Embryonic facial prominence (tissue), 1 donor: ENCODE measurements around the gene RBL2.
"Not testable (repeated sequence)": the region's sequence is repeated elsewhere in the genome, so short reads cannot be mapped to it uniquely, and the experiment has no call there.

Source experiments
- DNase-seq: peaks from one replicate; pipeline ENCODE4 v3.0.0-alpha.2; 2016; ENCODE audit errors: extremely low spot score

Gene RBL2

DNA sequence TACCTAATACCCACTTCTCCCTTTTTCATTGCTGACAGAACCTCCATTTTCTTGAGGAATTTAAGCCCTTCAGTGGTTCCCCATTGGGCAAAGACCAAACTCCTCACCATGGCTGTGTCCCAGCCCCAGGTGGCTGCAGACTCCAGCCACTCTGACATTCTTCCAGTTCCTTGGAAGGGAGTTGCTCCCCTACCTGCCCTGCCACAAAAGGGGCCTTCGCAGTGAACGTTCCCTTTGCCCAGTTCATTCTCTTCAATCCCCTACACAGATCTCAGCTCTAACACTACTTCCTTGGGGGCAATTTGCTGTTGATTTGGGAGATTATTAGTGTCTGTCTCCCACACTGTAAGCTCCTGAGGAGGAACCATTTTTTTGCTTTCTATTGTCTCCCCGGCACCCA is 72.0 kb downstream of the RBL2 start:
- no peak for DNase-seq

DNA sequence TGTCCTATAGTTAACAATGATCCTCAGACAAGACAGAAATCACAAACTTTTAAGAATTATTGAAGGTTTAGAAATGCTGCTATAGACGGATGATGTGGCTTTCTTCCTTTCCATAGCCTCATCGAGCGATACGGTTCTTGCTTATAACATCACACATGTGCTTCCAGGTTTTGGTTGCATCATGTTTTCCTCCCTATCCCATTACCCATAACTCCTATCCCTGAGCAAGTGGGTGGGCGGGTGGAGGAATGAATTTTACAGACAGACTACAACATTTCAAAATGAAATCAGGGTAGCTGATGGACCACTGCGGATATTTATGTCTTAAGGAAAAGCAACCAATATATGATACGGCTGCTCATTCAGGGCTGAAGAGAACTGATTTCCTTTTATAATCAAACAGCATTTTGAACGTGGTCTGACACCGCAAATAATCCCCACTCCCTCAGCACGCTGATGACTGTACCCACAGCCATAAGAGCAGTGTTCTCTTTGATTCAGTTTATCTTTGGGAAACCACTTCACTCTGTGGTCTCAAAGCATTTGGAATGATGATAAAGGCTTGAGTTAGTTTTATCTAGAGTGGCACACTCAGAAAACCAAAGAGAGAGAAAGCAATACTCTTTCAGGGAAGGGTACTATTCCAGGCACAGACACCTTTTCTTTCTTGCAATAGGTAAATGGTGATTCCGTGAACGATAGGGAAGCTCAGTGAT is 73.4 kb downstream of the RBL2 start:
- no peak for DNase-seq

DNA sequence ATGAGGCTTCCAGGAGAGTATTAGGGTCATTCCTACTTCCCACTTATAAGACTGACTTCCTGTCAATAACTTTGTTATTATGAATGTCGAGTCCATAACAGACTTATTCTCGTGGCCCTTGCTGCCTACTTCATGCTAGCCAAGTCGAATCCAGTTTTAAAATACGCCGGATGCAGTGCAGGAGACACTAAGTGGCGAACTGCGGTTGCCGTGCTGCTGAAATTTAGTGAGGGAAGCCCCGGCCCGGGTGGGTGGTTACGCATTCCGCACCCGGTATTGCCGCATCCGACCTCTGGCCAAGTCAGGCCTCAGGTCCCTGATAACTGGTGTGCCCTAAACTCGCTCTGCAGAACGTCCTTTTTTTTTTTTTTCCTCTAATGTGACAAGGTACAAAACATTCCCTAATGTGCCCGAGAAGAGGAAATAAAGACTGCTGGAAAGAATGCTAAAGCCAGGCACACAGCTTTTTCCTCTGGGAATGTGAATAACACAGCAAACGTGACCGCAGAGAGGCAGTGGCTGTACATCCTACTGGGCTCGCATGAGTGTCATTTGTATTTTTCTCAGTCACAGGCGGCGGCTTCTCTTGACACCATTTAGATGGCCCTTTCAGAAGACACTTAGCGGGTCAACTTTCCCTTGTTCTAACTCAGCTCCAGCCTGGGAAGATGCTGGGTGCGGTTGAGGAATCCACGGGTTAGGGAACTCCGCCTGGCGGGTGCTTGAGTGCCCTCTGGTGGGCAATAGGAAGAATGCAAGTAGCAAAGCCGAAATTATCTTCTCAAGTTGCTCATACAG is 75.8 kb downstream of the RBL2 start:
- DNase-seq = peak; percentile 50

DNA sequence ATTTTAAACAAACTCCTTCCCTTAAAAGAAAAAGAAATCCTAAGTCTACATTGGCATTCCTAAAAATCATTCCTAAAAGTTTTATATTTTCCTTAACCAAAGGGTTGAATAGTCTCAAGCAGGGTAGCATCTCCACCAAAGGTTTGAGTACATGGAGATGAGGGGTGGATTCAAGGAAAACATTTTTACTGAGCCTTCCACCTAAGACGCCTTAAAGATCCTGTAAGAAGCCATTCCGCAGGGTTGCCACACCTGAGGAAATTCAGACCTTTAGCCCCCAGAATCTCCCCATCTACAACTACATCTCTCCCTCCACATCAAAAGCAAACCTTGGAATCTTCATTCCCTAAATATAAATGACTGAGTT is 76.4 kb downstream of the RBL2 start:
- no peak for DNase-seq

DNA sequence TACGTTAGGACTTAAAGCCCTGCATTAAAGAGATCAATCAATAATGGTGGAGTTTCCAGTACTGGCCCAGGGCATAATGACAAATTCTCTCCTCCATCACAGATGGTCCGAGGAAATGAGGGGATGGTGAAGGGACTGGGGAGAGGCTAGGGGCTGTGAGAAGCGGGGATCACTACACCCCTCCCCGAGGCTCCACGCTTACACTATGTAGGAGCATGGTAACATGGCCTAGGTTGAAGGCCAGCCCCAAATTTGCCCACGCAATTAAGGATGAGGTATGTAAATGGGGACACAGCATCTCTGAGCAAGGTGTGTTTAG is 76.8 kb downstream of the RBL2 start:
- no peak for DNase-seq

DNA sequence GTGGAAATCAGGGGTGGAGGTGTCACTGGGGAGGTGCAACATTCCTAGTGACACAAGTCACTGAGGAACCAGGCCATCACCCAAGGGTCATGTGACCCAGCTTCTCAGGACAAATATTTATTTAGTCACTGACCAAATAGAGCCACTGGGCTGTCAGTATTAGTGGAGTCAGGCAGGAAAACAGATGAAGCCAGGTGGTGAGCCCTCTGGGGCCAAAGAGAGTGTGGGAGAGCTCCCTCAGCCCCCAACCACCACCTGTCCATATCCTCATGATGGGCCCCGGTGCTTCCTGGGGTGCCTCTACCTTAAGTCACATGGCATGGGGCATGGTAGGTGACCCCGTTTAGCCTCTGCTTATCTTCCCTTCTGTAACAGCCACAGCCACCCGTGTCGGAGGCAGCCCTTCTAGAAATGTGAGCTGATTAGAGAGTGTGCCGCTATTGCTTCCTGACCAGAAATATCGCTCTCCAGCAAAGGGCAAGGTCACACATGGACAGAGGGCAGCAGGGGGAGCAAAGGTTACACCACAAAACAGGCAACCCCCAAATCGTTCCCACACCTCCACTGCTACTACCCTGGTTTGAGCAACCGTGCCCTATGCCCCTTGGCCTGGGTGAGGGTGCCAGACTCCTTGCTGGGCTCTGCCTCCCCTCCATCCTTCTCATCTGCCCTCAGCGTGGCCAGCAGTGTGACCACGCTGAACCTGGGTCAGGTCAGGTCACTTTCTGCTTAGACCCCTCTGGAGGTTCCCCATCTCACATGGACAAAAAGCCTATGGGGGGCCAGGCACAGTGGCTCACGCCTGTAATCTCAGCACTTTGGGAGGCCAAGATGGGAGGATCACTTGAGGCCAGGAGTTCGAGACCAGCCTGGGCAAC is 77.4 kb downstream of the RBL2 start:
- DNase-seq = no peak

DNA sequence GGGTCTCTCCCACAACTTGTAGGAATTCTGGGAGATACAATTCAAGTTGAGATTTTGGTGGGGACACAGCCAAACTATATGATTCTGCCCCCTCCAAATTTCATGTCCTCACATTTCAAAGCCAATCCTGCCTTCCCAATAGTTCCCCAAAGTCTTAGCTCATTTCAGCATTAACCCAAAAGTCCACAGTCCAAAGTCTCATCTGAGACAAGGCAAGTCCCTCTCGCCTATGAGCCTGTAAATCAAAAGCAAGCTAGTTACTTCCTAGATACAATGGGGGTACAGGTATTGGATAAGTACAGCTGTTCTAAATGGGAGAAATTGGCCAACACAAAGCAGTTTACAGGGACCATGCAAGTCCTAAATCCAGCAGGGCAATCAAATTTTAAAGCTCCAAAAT is 78.5 kb downstream of the RBL2 start:
- not testable (repeated sequence) for DNase-seq

DNA sequence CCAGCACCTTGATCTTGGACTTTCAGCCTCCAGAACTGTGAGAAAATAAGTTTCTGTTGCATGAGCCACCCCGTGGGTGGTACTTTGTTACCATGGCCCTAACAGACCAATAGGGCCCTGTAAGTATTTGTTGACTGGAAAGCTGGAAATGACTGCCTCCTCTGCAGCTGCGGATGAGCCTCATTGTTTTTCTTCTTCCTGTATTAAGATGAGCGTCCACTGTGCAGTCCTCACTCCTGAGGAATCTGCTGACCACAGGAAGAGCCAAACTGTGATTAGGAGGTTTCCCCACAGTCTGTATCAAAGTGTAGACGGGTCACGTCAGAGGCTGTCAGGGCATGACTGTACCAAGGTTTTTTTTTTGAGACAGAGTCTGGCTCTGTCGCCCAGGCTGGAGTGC is 81.0 kb downstream of the RBL2 start:
- DNase-seq = no peak

DNA sequence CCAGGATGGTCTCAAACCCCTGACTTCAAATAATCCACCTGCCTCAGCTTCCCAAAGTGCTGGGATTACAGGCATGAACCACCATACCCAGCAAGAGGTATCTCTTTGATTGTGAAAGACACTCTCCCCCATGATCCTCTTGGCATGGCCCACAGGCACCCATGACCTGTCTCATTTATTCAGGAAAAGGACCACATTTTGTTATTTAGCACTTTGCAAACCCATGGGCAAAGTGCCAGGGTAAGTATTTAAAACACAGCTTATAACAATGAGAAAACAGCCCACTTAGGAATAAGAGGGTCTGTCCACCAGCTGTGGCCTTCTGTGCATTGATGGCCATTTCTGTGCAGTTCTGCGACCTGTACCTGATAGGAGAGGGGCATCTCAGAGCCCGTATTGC is 81.5 kb downstream of the RBL2 start:
- DNase-seq = no peak

DNA sequence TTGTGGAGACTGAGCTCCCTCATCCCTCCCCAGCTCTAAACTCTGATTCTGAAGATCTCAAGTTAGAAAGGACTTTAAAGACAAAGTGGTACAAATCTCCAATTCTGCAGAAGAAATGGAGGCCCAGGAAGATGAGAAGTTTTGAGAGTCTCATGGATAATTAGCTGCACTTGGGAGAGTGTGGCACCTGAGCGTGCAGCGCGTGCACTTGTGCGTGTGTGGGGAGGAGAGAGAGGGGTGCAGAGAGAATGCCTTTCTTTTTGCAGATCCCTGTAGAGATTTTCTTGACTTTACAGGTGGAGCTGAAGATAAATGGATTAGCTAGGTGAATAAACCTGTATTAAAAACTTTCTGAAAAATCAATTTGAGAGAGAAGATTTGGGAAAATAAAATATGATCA is 83.6 kb downstream of the RBL2 start:
- no peak for DNase-seq

DNA sequence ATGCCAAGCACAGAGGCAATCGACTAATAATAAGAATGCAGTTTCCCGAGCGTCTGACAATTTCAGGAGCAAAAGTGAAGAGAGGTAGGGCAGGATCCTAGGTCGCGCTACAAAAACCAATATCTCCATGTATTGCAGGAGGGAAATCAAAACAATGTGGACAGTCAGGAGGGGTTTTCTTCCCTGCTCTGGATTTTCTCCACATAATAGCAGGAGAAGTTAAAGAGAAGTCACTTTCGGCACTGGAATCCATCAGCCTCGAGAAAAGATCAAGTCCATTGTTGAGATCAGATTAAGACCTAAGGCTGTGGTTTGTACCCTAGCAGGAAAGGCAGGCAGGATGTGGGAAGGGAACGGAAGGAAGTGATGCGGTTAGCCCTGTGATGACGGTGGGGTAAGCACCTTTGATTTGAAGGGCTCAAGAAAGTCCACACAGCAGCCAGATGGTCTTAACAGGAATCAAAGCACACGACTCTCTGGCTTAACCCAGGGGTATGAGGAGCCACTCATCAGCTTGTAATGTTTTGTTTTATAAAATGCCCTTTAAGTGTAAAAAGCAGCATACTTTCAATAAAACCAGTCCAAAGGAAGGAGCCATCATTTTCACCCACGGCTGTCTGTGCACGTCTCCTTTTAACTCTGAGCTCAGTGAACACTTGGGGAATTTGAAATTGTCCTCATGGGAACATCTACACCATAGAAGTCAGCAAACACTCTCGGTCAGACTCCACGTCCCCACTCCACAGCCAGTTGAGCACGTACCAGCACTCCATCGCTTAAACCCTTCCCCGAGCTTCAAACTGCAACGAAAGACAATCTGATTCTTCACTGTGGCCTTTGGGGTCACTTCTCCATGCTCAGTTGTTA is 84.5 kb downstream of the RBL2 start:
- DNase-seq = no peak

DNA sequence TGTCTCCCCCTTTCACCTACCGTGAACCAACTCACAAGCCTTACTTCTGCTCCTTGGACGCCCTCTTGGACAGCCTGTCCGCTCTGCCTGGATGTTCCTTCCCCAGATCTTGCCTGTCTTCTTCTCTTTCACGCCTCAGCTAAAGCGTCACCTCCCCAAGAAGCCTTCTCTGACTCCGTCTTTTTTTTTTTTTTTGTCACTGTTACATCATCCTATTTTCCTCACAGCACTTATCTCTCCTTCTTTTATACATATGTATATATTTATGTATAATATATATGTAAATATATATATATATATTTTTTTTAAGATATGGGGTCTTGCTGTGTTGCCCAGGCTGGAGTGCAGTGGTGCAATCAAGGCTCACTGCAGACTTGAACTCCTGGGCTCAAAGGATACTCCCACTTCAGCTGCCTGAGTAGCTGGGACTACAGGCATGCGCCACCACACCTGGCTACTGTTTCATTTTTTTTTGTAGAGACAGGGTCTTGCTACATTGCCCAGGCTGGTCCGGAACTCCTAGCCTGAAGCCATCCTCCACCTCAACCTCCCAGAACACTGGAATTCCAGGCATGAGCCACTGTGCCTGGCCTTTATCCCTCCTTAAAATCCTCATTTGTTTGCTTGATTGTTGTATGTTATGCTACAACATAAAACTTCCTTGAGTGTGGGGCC is 85.3 kb downstream of the RBL2 start:
- DNase-seq = no peak

DNA sequence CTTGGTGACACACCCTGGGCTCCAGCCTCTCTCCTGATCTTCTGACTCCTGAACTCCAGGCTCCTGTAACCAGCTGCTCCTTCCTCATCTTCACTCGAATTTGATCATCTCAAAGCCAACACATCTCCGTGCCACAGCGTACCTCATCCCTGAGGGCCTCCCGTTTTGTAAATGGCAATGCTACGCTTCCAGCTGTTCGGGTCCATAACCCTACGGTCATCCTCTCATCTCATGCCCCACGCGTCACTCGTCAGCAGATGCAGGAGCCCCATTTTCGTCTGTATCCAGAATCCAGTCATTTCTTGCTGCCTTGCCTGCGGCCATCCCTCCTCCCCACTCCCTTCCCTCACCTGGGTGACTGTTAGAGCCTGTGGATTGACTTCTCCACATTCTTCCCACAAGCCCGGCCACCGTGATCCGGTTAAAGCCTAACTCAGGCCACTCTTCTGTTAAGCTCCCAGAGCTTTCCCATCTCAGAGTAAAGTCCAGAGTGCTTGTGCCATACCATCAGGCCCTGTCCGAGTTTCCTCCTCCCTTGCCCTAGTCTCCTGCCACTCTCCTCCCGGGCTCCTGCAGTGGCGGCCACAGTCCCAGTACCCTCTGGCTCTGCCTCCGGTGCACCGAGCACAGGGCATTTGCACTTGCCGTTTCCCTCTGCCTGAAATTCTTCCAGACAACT is 89.0 kb downstream of the RBL2 start:
- DNase-seq = no peak

DNA sequence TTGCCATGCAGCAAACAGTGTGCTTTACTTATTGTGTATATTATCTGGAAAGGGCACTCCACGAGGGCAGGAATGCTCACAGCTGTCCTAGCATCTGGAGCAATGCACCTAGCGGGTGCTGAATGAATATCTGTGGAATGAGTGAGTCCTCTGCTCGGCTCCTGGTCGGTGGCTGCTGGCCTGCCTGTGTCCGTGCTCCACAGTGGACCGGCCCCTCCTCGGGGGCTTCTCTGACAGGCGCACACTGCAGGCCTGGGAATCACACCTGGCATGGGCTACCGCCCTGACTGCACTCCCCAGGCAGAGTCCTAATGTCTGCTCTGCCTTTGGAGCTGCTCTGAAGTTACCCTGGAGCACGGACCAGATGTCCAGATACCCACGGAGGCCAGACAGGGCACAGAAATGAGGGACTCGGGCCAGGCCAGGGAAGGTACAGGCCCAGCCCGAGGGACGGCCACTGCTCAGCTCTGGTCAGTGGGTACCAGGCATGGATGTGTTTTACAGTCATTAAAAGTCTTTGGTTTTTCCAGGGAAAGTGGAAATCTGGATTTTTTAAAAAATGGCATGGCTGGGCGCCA is 89.8 kb downstream of the RBL2 start:
- DNase-seq = no peak

DNA sequence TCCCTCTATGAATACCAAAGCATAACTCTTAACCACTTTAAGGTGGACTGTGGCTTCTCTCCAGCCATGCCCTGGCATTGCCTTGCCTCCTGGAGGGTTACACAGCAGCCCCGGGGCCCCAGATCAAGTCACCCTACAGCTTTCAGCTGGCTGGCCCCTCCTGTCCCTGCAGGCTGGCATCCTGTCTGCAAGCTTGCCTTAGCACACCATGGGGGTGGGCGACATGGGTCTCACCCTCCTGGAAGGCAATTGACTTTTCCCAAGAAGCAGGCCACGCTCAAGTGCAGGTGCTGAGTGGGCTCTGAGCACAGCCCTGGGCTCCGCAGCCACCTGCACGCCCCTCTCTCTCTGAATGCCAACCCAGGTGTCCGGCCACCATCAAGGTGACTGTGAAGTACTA is 94.5 kb downstream of the RBL2 start:
- no peak for DNase-seq

DNA sequence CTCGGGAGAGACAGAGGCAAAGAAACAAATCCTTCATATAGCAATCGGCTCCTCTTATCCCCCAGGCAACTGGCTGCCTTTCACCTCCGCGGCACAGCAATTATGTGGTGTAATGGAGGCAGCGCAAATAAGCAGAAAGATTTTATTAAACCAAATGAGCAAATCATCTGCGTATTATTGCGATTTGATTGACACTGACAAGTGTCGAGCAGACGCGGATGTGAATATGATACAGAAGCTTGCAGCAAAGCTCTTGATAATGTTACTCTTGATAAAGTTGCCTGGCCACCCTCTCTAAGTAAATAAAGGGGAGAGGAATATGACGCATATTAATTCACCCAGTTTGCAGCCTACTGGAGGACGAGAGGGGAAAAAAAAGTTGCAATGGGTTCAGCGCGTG is 95.2 kb downstream of the RBL2 start:
- no peak for DNase-seq

DNA sequence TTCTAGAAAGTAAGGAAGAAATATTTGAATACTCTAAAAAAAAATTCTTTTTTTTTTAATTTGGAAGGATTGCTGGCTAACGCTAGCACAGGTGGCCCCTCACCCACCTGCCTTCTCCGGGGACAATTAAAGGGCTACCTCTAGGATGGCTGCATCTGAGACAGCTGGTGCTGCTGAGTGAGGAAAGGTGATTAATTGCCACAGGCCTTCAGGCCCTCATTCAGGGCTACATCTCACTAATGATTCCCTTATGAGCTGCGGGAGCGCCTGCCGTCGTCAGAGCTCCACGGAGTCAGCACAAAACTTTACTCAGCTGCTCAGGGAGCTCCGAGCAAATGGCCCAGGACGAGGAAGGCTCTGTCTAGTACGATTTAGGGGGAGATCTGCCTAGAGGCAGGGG is 95.8 kb downstream of the RBL2 start:
- DNase-seq = no peak

DNA sequence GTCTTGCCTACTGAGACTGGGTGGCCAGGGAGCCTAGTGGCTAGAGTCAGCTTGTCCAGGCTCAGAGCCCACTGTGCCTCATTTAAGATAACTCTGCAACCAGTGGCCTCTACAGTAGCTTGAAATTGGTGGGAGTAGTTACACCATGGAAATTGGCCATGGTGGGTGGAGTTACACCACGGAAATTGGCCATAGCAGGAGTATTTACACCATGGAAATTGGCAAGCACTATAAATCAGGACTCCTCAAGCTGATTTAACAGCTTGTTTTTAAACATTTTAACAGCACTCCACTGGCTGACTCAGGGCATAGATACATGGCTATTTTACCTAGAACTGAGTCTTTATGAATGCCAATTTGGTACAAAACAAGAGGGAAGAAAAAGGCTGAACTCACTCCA is 96.5 kb downstream of the RBL2 start:
- DNase-seq = no peak

DNA sequence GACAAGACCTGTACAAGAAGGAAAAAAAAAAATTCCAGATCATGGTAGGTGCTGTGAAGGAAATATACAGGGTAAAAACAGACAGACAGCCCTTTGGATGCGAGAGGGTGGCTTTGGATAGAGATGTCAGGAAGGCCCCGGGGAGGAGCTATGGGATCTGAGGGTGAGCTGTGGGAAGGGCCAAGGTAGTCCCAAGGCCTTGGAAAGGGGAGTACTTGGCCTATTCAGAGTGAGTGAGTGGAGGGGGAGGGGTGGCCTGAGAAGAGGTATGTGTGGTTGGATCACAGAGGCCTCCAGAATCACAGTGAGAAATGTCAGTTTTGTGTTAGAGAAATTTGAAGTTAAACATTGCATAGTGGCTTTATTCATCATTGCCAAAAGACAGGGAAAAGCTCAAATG is 99.9 kb downstream of the RBL2 start:
- DNase-seq = no peak

DNA sequence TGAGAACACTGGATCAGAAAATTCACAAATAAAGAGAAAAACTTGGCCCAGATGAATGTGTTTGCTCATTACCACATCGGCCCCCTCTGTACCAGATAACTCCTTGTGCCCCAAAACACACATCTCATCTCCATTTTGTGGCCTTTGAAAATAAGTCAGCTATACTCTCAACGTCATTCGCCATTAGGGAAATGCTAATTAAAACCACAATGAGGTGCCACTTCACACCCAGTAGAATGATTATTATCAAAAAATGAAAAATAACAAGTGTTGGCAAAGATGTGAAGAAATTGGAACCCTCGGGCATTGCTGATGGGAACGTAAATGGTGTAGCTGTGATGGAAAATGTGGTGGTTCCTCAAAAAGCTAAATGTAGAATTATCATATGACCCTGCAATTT is 103.4 kb downstream of the RBL2 start:
- DNase-seq = no peak
